NT2/D1 (cell line): Measurements from ENCODE around the gene LHX6.

Source experiments
- DNase-seq: peaks from one replicate; pipeline ENCODE4 v3.0.0-alpha.2; 2011; ENCODE audit warnings: low read depth, low spot score
- H3K27me3 ChIP-seq: 2 replicates; pipeline ENCODE4 v1.6.0; 2011; ENCODE audit warnings: mild to moderate bottlenecking; ENCODE audit not compliant: insufficient read length, insufficient read depth
- H3K36me3 ChIP-seq: 2 replicates; pipeline ENCODE4 v1.6.1; 2011; ENCODE audit warnings: mild to moderate bottlenecking, low read length, mixed read lengths; ENCODE audit not compliant: insufficient read depth, insufficient read length
- H3K4me1 ChIP-seq: 2 replicates; pipeline ENCODE4 v1.5.1; 2011; ENCODE audit not compliant: insufficient read depth, insufficient read length
- H3K4me3 ChIP-seq: 2 replicates; pipeline ENCODE4 v1.5.1; 2011; ENCODE audit warnings: low read depth; ENCODE audit not compliant: insufficient read length
- H3K9ac ChIP-seq: 2 replicates; pipeline ENCODE4 v1.6.0; 2011; ENCODE audit warnings: low read depth; ENCODE audit not compliant: insufficient read length
- H3K9me3 ChIP-seq: 2 replicates; pipeline ENCODE4 v1.5.1; 2011; ENCODE audit warnings: mild to moderate bottlenecking, low read length; ENCODE audit not compliant: insufficient read depth
- SUZ12 ChIP-seq: IDR thresholded peaks from 2 replicates; pipeline ENCODE4 v1.6.1; 2011; ENCODE audit not compliant: insufficient read length, insufficient read depth; ENCODE audit errors: extremely low read depth
- YY1 ChIP-seq: IDR thresholded peaks from 2 replicates; pipeline ENCODE4 v1.6.1; 2011; ENCODE audit not compliant: insufficient read length, insufficient read depth
- ZNF274 ChIP-seq: IDR thresholded peaks from 2 replicates; pipeline ENCODE4 v1.6.1; 2011; ENCODE audit warnings: mild to moderate bottlenecking, low read depth, low read length

Gene LHX6

GRCh38 chr9:122252796-122253195 lies 24.0 kb upstream of the LHX6 start:
- DNase-seq, result no peak
- Histone ChIP-seq H3K4me1 (no peaks in the 10 kb centered on the region), H3K9me3 (no peaks in the 10 kb centered on the region), H3K27me3 (no peaks in the 10 kb centered on the region), H3K36me3 (peaks cover 55% of the 10 kb centered on the region), H3K4me3 (no peak overlapping the region), H3K9ac (no peak overlapping the region)
- TF ChIP-seq YY1 (no peak), SUZ12 (no peak), ZNF274 (no peak)

GRCh38 chr9:122251351-122251750 lies 22.6 kb upstream of the LHX6 start:
- DNase-seq, result no peak
- no peak overlapping the region for H3K9ac ChIP-seq
- no peaks in the 10 kb centered on the region for H3K4me1 ChIP-seq
- peaks cover 62% of the 10 kb centered on the region for H3K36me3 ChIP-seq
- no peak for TF ChIP-seq SUZ12
- TF ChIP-seq ZNF274, result no peak
- no peak for TF ChIP-seq YY1
- H3K9me3 ChIP-seq, result no peaks in the 10 kb centered on the region
- H3K27me3 ChIP-seq, result no peaks in the 10 kb centered on the region
- no peak overlapping the region for H3K4me3 ChIP-seq

GRCh38 chr9:122248448-122248865 lies 19.7 kb upstream of the LHX6 start:
- no peaks in the 10 kb centered on the region for H3K27me3 ChIP-seq
- H3K9ac ChIP-seq, result no peak overlapping the region
- H3K4me3 ChIP-seq, result no peak overlapping the region
- H3K36me3 ChIP-seq, result peaks cover 85% of the 10 kb centered on the region
- DNase-seq, result no peak
- H3K4me1 ChIP-seq, result no peaks in the 10 kb centered on the region
- TF ChIP-seq SUZ12, result no peak
- TF ChIP-seq ZNF274, result no peak
- no peak for TF ChIP-seq YY1
- H3K9me3 ChIP-seq, result no peaks in the 10 kb centered on the region

- no peak for DNase-seq
- H3K9me3 ChIP-seq, result no peaks in the 10 kb centered on the region
- no peak overlapping the region for H3K4me3 ChIP-seq
- no peak overlapping the region for H3K9ac ChIP-seq
- H3K4me1 ChIP-seq, result no peaks in the 10 kb centered on the region
- no peaks in the 10 kb centered on the region for H3K27me3 ChIP-seq
- TF ChIP-seq ZNF274 (no peak), YY1 (no peak), SUZ12 (no peak)
- H3K36me3 ChIP-seq, result peaks cover 84% of the 10 kb centered on the region
Measured at GRCh38 chr9:122246666-122247065, 17.9 kb upstream of the LHX6 start.

GRCh38 chr9:122244349-122244748 lies 15.6 kb upstream of the LHX6 start:
- H3K36me3 ChIP-seq, result peaks cover 77% of the 10 kb centered on the region
- no peaks in the 10 kb centered on the region for H3K9me3 ChIP-seq
- no peak overlapping the region for H3K9ac ChIP-seq
- H3K4me3 ChIP-seq, result no peak overlapping the region
- TF ChIP-seq YY1 (no peak), SUZ12 (no peak), ZNF274 (no peak)
- no peak for DNase-seq
- no peaks in the 10 kb centered on the region for H3K27me3 ChIP-seq
- no peaks in the 10 kb centered on the region for H3K4me1 ChIP-seq

- no peaks in the 10 kb centered on the region for H3K4me1 ChIP-seq
Measured at GRCh38 chr9:122239722-122240121, 11.0 kb upstream of the LHX6 start.

GRCh38 chr9:122236681-122237080 lies 7.9 kb upstream of the LHX6 start:
- H3K4me3 ChIP-seq, result no peak overlapping the region
- peaks cover 5% of the 10 kb centered on the region for H3K27me3 ChIP-seq
- H3K9ac ChIP-seq, result no peak overlapping the region
- no peaks in the 10 kb centered on the region for H3K9me3 ChIP-seq
- TF ChIP-seq SUZ12 (no peak), ZNF274 (no peak), YY1 (no peak)
- peaks cover 17% of the 10 kb centered on the region for H3K36me3 ChIP-seq
- H3K4me1 ChIP-seq, result no peaks in the 10 kb centered on the region
- DNase-seq, result no peak

More at GRCh38 chr9:122239722-122240121, 11.0 kb upstream of the LHX6 start:
- no peak for TF ChIP-seq SUZ12
- TF ChIP-seq YY1, result no peak
- TF ChIP-seq ZNF274, result no peak
- H3K9me3 ChIP-seq, result no peaks in the 10 kb centered on the region
- H3K36me3 ChIP-seq, result peaks cover 43% of the 10 kb centered on the region
- no peaks in the 10 kb centered on the region for H3K27me3 ChIP-seq
- no peak for DNase-seq
- H3K9ac ChIP-seq, result no peak overlapping the region
- H3K4me3 ChIP-seq, result no peak overlapping the region

- Histone ChIP-seq H3K36me3 (no peaks in the 10 kb centered on the region), H3K27me3 (peaks cover 30% of the 10 kb centered on the region), H3K4me3 (no peak overlapping the region), H3K9me3 (no peaks in the 10 kb centered on the region), H3K9ac (no peak overlapping the region), H3K4me1 (no peaks in the 10 kb centered on the region)
- TF ChIP-seq YY1 (no peak), ZNF274 (no peak), SUZ12 (no peak)
- no peak for DNase-seq
Measured at GRCh38 chr9:122234022-122234748, 5.4 kb upstream of the LHX6 start.
